Testis (tissue), 3 donors: Measurements from ENCODE around the gene BBOX1. TPM values are rescaled to one million over a fixed set of nuclear protein-coding genes. Genes with fewer than 3 reads are reported as not detected.

Experiments
- DNase-seq: peaks from one replicate; pipeline ENCODE4 v3.0.0-alpha.2; 2019
- H3K27ac ChIP-seq, 2 donors: fragments of 200-600 bp; sonication (generic); one replicate each; pipeline ENCODE4 v1.5.1; 2019
- H3K27me3 ChIP-seq: fragments of 200-600 bp; sonication (generic); one replicate; pipeline ENCODE4 v1.5.1; 2019
- H3K36me3 ChIP-seq: fragments of 200-600 bp; sonication (generic); one replicate; pipeline ENCODE4 v1.5.1; 2017; ENCODE audit warnings: low read depth; ENCODE audit errors: missing control alignments
- H3K4me1 ChIP-seq: fragments of 200-600 bp; sonication (generic); one replicate; pipeline ENCODE4 v1.5.1; 2019
- H3K4me3 ChIP-seq, 2 donors: fragments of 200-600 bp; sonication (generic); one replicate each; pipeline ENCODE4 v1.5.1; 2017 to 2019
- H3K9me3 ChIP-seq: fragments of 200-600 bp; sonication (generic); one replicate; pipeline ENCODE4 v1.5.1; 2017
- POLR2A ChIP-seq: fragments of 450-650 bp; IDR thresholded peaks from one replicate; pipeline ENCODE4 v1.6.1; 2017; ENCODE audit warnings: antibody characterized with exemption, mild to moderate bottlenecking, moderate library complexity
- WGBS, 2 donors: methylation state at CpG; one replicate each; pipeline ENCODE4 v1.1.5; 2018; 5-methylcytosine and 5-hydroxymethylcytosine counted together
- intact Hi-C: fragments of 100-400 bp; cut with DNase I; formaldehyde crosslinking; loops from one replicate; pipeline ENCODE4 v1.15.1; 2023; ENCODE audit warnings: low total_unique reads
- polyA plus RNA-seq: library from polyadenylated mRNA; stranded (reverse); fragments of 350-450 nt; fragmentation: Illumina TruSeq; extraction: RNeasy Lipid Tissue Mini Kit (QIAGEN cat#74804); gene quantifications from one replicate; pipeline ENCODE4 v1.2.3, GENCODE V29; 2014; ENCODE audit warnings: low read depth, low replicate concordance; ENCODE audit not compliant: insufficient read depth
- total RNA-seq, 2 donors: library from RNA; depleted of rRNA; stranded (reverse); fragments of >200 nt; gene quantifications; one replicate each; pipeline ENCODE4 v1.2.3, GENCODE V29; 2016
- TF ChIP-seq, protein P1 (sequence below), 3 experiments: fragments of 450-650 bp in 2 of 3; fragments of 200-600 bp in 1 of 3; sonication (generic) in 1 of 3; IDR thresholded peaks; one replicate each; pipeline ENCODE4 v1.5.1; 2016 to 2019; ENCODE audit warnings: antibody characterized with exemption in 3 of 3, mild to moderate bottlenecking in 2 of 3, moderate library complexity in 1 of 3

The BBOX1 gene
- total and polyA plus RNA-seq, 3 donors from 2014 or later, result 0.24 to 1.2 TPM; not detected in 1

DNA sequence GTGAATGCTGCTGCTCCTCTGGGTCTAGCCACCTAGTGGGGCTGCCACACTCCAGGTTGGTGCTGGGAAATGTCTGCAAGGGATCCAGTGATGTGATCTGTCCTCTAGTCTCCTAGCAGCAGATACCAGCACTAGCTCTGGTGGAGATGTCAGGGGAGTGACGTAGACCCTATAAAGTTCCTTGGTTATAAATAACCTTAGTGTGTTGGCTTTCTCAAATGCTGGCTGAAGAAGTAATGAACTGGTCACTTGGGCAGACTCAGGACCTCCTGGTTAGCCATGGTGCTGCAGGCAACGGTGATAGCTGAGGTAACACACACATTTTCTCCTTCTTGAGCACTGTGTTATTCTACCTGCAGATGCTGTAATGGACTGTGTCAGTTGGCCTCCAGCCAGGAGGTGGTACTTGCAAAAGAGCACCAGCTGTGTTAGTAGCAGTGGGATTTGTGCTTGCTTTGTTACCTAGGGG is 35.5 kb downstream of the BBOX1 start:
- Histone ChIP-seq H3K4me1 (no peaks in the 10 kb centered on the region), H3K36me3 (no peaks in the 10 kb centered on the region), H3K27ac (no peak overlapping the region), H3K27me3 (no peaks in the 10 kb centered on the region), H3K4me3 (no peak overlapping the region), H3K9me3 (no peaks in the 10 kb centered on the region)
- intact Hi-C loops, result no loop called here
- no peak for TF ChIP-seq POLR2A
- TF ChIP-seq, protein P1, sequence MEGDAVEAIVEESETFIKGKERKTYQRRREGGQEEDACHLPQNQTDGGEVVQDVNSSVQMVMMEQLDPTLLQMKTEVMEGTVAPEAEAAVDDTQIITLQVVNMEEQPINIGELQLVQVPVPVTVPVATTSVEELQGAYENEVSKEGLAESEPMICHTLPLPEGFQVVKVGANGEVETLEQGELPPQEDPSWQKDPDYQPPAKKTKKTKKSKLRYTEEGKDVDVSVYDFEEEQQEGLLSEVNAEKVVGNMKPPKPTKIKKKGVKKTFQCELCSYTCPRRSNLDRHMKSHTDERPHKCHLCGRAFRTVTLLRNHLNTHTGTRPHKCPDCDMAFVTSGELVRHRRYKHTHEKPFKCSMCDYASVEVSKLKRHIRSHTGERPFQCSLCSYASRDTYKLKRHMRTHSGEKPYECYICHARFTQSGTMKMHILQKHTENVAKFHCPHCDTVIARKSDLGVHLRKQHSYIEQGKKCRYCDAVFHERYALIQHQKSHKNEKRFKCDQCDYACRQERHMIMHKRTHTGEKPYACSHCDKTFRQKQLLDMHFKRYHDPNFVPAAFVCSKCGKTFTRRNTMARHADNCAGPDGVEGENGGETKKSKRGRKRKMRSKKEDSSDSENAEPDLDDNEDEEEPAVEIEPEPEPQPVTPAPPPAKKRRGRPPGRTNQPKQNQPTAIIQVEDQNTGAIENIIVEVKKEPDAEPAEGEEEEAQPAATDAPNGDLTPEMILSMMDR (IDR thresholded peaks at IDR 0.05), result no peak
- 83 to 88% methylated on average over 2 of the region's 2 CpGs for WGBS, 2 donors
- DNase-seq, result no peak

- intact Hi-C loops, result no loop called here
- Histone ChIP-seq H3K27me3 (no peaks in the 10 kb centered on the region), H3K4me1 (no peaks in the 10 kb centered on the region), H3K27ac (no peak overlapping the region), H3K9me3 (no peaks in the 10 kb centered on the region), H3K36me3 (no peaks in the 10 kb centered on the region), H3K4me3 (no peak overlapping the region)
- DNase-seq, result no peak
- no peak for TF ChIP-seq POLR2A
- TF ChIP-seq, protein P1 (IDR thresholded peaks at IDR 0.05), result no peak
Measured at GRCh38 chr11:27081056-27081455, 40.4 kb downstream of the BBOX1 start.

DNA sequence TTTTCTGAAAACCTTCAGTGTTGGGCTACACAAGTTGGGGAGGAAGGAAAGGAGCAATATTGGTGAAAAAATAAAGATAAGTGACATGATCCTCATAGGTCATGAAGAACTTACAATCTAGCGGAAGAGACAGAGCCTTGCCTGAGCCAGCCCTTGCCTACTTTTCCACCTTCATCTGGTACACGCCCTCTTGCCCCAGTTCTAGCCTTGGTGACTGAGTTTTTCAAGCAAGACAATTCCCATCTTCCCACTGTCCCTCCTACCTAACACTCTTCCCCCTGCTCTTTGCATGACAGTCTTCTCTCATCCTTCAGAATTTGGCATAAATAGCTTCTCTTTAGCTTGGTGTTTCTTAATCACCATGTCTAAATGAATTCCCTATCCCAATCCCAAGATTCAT is 42.6 kb downstream of the BBOX1 start:
- TF ChIP-seq, protein P1 (IDR thresholded peaks at IDR 0.05), result no peak
- no peak for TF ChIP-seq POLR2A
- no peak overlapping the region for H3K4me3 ChIP-seq
- 92 to 97% methylated on average over 2 of the region's 2 CpGs for WGBS, 2 donors
- intact Hi-C loops, result no loop called here
- no peaks in the 10 kb centered on the region for H3K36me3 ChIP-seq
- no peak overlapping the region for H3K27ac ChIP-seq
- no peaks in the 10 kb centered on the region for H3K27me3 ChIP-seq
- DNase-seq, result no peak
- no peaks in the 10 kb centered on the region for H3K9me3 ChIP-seq
- peaks cover under 1% of the 10 kb centered on the region for H3K4me1 ChIP-seq

DNA sequence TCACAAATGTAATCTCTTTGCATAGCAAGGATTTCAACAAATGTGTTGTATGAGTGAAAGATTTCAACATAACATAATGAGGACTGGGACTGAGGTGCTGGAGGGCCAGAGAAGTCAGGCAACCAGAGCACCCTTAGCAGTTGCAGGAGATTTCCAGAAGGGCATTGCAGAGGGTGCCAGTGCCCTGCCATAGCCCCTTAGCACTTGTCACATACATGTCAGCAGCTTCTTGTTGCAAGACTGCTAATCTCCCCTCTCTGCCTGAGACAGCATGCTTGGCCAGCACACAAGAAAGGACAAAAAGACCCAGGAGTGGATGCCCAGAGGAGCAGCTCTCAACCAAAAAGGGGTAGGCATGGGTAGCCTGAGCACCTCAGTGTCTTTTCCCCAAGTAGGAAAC is 43.2 kb downstream of the BBOX1 start:
- Histone ChIP-seq H3K4me1 (peaks cover 5% of the 10 kb centered on the region), H3K36me3 (no peaks in the 10 kb centered on the region), H3K27me3 (no peaks in the 10 kb centered on the region), H3K27ac (no peak overlapping the region), H3K9me3 (no peaks in the 10 kb centered on the region), H3K4me3 (no peak overlapping the region)
- intact Hi-C loops, result no loop called here
- no peak for DNase-seq
- TF ChIP-seq POLR2A, result no peak
- TF ChIP-seq, protein P1 (IDR thresholded peaks at IDR 0.05), result no peak

DNA sequence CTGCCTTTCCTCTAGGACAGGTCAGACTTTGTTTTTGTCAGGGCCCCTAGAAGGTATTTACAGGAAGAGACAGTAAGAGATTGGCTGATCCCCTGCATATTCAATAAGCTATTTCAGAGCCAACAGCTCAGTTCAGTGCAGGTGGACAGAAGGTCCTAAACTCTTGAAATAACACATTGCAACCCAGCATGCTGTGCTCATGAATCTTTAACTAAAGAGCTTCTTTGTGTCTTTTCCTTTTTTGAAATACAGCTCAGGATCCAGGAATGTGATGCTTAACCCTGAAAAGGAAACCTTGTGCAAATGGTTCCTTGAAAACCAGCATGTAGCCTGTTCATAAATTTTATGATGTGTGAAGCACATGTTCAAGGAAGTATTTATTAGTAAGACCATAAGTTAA is 43.9 kb downstream of the BBOX1 start:
- Histone ChIP-seq H3K36me3 (no peaks in the 10 kb centered on the region), H3K27me3 (no peaks in the 10 kb centered on the region), H3K4me1 (peaks cover 5% of the 10 kb centered on the region), H3K4me3 (no peak overlapping the region), H3K9me3 (no peaks in the 10 kb centered on the region), H3K27ac (no peak overlapping the region)
- no peak for DNase-seq
- TF ChIP-seq, protein P1 (IDR thresholded peaks at IDR 0.05), result no peak
- no peak for TF ChIP-seq POLR2A
- intact Hi-C loops, result no loop called here
